Thyroid gland (tissue), 4 donors: ENCODE measurements around the gene FAM120A.

Experiments used
- CTCF ChIP-seq, 6 experiments: fragments of 200-600 bp in 3 of 6; fragments of 450-650 bp in 3 of 6; sonication (generic) in 3 of 6; IDR thresholded peaks; one replicate each; pipeline ENCODE4 v1.5.1; 2016 to 2019; ENCODE audit warnings: antibody characterized with exemption in 6 of 6, mild to moderate bottlenecking in 2 of 6, inconsistent platforms in 1 of 6, moderate library complexity in 1 of 6
- POLR2A ChIP-seq, 2 donors: fragments of 450-650 bp; IDR thresholded peaks; one replicate each; pipeline ENCODE4 v1.6.1; 2017; ENCODE audit warnings: antibody characterized with exemption in 2 of 2, mild to moderate bottlenecking in 2 of 2, moderate library complexity in 1 of 2

DNA sequence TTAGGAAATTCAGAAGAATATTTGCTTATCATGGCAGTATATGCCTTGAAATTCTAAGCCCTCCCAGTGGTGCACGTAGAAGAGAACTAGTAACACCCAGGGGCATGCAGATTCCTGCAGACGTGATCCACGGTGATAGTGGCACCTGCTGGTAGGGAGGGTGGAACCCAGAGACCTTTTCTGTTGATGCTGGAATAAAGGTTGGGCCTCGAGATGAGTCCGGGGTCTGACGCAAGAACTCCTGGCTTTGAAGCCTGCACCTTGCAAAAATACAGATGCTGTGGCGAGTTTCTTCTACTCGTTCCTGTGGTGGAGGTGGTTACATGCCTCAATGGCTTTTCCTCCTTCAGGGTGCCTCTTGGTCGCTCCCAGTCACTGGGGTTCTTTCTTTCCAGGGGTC, 85.4 kb downstream of the FAM120A start:
- TF ChIP-seq CTCF (IDR thresholded peaks at IDR 0.05), result no peak
- TF ChIP-seq POLR2A (IDR thresholded peaks at IDR 0.05), result no peak
